Measurements from ENCODE around the gene UTP4. TPM values are rescaled to one million over a fixed set of nuclear protein-coding genes. Genes with fewer than 3 reads are reported as not detected.
A peak's percentile ranks its signal among the peaks of the same experiment; 100 is the strongest.

UTP4 gene
- total RNA-seq, 1 donor from 2014 or later: 34.9 TPM

GRCh38 chr16:69186642-69187445 is 54.4 kb downstream of the UTP4 start, which contains the start of gene SNTB2:
Gene SNTB2, plus strand, starts transcription at chr16:69187164. Its CDS starts 3 bp downstream, at chr16:69187167.
- H3K4me3 ChIP-seq: peak within 1 kb of the TSS; percentile 57 to 68
- intact Hi-C loops (cut with DNase I): loop anchor here (10.0 kb wide), 1 partner anchor 98 kb away; no protein-coding TSS in a partner anchor
- peak; percentile 25 to 93 for TF ChIP-seq POLR2A (IDR thresholded peaks at IDR 0.05)
- TF ChIP-seq CTCF (IDR thresholded peaks at IDR 0.05): no peak
- peak; percentile 76 to 95 for TF ChIP-seq POLR2AphosphoS5 (IDR thresholded peaks at IDR 0.05; ENCODE audit: insufficient read depth in 1 of 2, low read depth in 1 of 2)
- no peaks in the 10 kb centered on the region for H3K27me3 ChIP-seq
- H3K27ac ChIP-seq: peak within 1 kb of the TSS; percentile 83
- H3K36me3 ChIP-seq: no peaks in the 10 kb centered on the region
- DNase-seq (ENCODE audit: extremely low spot score in 2 of 2): no peak
- H3K4me1 ChIP-seq: peaks cover 62% of the 10 kb centered on the region
- H3K9me3 ChIP-seq: no peaks in the 10 kb centered on the region

DNA sequence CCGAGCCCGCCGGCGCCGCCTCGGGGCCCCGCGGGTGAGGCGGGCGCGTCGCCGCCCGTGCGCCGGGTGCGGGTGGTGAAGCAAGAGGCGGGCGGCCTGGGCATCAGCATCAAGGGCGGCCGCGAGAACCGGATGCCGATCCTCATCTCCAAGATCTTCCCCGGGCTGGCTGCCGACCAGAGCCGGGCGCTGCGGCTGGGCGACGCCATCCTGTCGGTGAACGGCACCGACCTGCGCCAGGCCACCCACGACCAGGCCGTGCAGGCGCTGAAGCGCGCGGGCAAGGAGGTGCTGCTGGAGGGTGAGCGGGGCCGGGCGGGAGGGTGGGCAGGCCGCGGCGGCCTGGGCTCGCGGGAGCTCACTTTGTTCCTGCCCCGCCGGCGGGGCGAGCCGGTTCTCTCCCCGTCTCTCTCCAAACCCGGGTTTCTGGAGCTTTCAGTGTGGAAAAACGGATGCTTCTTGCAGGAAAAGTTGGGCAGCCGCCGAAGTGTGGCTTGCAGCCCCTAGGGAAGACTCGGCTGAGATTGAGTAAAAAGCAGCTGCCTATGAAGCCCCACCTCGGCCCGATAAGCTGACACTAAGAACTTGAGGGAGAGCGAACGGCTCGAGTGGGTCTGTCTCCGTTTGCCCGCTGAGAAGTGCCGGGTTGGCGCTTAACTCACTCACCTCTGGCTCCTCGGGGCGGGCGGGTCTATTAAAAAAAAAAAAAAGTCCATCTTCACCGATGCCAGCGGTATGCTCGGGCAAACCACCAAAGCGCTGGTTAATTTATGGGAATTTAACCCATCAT is 55.2 kb downstream of the UTP4 start:
- H3K36me3 ChIP-seq: no peaks in the 10 kb centered on the region
- no peak for DNase-seq (ENCODE audit: extremely low spot score in 2 of 2)
- peaks cover 64% of the 10 kb centered on the region for H3K4me1 ChIP-seq
- peak overlapping the region; percentile 57 to 68 for H3K4me3 ChIP-seq
- no peaks in the 10 kb centered on the region for H3K27me3 ChIP-seq
- intact Hi-C loops (cut with DNase I): loop anchor here (10.0 kb wide), 1 partner anchor 97 kb away; no protein-coding TSS in a partner anchor
- TF ChIP-seq POLR2A (IDR thresholded peaks at IDR 0.05) (no peak), CTCF (IDR thresholded peaks at IDR 0.05) (no peak), POLR2AphosphoS5 (IDR thresholded peaks at IDR 0.05; ENCODE audit: insufficient read depth in 1 of 2, low read depth in 1 of 2) (peak in 1 of 2 donors; percentile 39)
- H3K27ac ChIP-seq: peak overlapping the region; percentile 83
- H3K9me3 ChIP-seq: no peaks in the 10 kb centered on the region

DNA sequence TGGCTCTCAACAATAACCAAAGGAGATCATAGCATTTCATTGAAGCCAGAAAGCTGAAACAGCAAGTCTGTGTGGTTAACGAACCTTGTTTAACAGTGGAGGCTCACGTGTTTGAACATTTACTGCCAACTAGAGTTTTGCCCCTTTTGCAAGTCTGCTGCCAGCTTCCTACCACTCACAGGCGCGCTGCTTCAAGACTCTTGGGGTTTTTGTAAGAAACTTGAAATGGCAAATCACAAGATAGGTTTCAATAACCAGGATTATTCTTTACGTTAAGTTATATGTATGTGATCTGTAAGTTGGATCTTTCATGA is 55.7 kb downstream of the UTP4 start:
- intact Hi-C loops (cut with DNase I): loop anchor here (10.0 kb wide), 1 partner anchor 97 kb away; no protein-coding TSS in a partner anchor
- H3K9me3 ChIP-seq: no peaks in the 10 kb centered on the region
- peak overlapping the region; percentile 57 to 68 for H3K4me3 ChIP-seq
- no peaks in the 10 kb centered on the region for H3K36me3 ChIP-seq
- peak overlapping the region; percentile 83 for H3K27ac ChIP-seq
- H3K27me3 ChIP-seq: no peaks in the 10 kb centered on the region
- DNase-seq (ENCODE audit: extremely low spot score in 2 of 2): no peak
- TF ChIP-seq POLR2AphosphoS5 (IDR thresholded peaks at IDR 0.05; ENCODE audit: insufficient read depth in 1 of 2, low read depth in 1 of 2) (no peak), POLR2A (IDR thresholded peaks at IDR 0.05) (no peak), CTCF (IDR thresholded peaks at IDR 0.05) (no peak)
- peaks cover 63% of the 10 kb centered on the region for H3K4me1 ChIP-seq

- no peaks in the 10 kb centered on the region for H3K27me3 ChIP-seq
- DNase-seq (ENCODE audit: extremely low spot score in 2 of 2): no peak
- no peaks in the 10 kb centered on the region for H3K36me3 ChIP-seq
- peaks cover 63% of the 10 kb centered on the region for H3K4me1 ChIP-seq
- intact Hi-C loops (cut with DNase I): loop anchor here (10.0 kb wide), 1 partner anchor 96 kb away; no protein-coding TSS in a partner anchor
- no peak for TF ChIP-seq CTCF (IDR thresholded peaks at IDR 0.05)
- no peak for TF ChIP-seq POLR2AphosphoS5 (IDR thresholded peaks at IDR 0.05; ENCODE audit: insufficient read depth in 1 of 2, low read depth in 1 of 2)
- no peak for TF ChIP-seq POLR2A (IDR thresholded peaks at IDR 0.05)
- H3K27ac ChIP-seq: peak overlapping the region; percentile 83
- H3K4me3 ChIP-seq: peak overlapping the region; percentile 57 to 68
- no peaks in the 10 kb centered on the region for H3K9me3 ChIP-seq
Measured at GRCh38 chr16:69188716-69189115, 56.3 kb downstream of the UTP4 start.
